ENCODE data around the gene CWC25. TPM values are rescaled to one million over a fixed set of nuclear protein-coding genes. Genes with fewer than 3 reads are reported as not detected.

The CWC25 gene
- total and polyA plus RNA-seq, 2 of the 13 experiments (the other 11 are each of a cell fraction or from before 2014, with no cell fraction given), result 15.6 to 22.7 TPM

GRCh38 chr17:38800237-38800760, 24.8 kb downstream of the CWC25 start (continued):
- TF ChIP-seq TRAFD1 (CRISPR knock-in tag; IDR thresholded peaks at IDR 0.05; ENCODE audit: borderline replicate concordance) (no peak; the same call in 1 of the 2 replicates), NFIC (IDR thresholded peaks at IDR 0.05; ENCODE audit: low read length) (no peak), ZBTB14 (CRISPR knock-in tag; IDR thresholded peaks at IDR 0.05) (no peak), ZNF484 (CRISPR knock-in tag; IDR thresholded peaks at IDR 0.05; ENCODE audit: borderline replicate concordance, low read depth) (no peak), IRF1 (CRISPR knock-in tag; IDR thresholded peaks at IDR 0.05; ENCODE audit: low read depth) (no peak), PBX3 (CRISPR knock-in tag; IDR thresholded peaks at IDR 0.05; ENCODE audit: borderline replicate concordance) (no peak), ATF7-NPFF (CRISPR knock-in tag; IDR thresholded peaks at IDR 0.05; ENCODE audit: low read depth) (no peak), POLR2AphosphoS2 (IDR thresholded peaks at IDR 0.05; ENCODE audit: low read depth, low read length) (no peak; the same call in 1 of the 2 replicates), FOXO4 (CRISPR knock-in tag; conservative IDR thresholded peaks at IDR 0.05) (no peak), ZNF441 (CRISPR knock-in tag; IDR thresholded peaks at IDR 0.05; ENCODE audit: borderline replicate concordance) (0 out of 2 replicates have a peak, but pooled peaks have one; percentile 9), GABPB1 (CRISPR knock-in tag; IDR thresholded peaks at IDR 0.05) (no peak), ZNF597 (CRISPR knock-in tag; IDR thresholded peaks at IDR 0.05) (no peak), ARID4A (CRISPR knock-in tag; IDR thresholded peaks at IDR 0.05; ENCODE audit: borderline replicate concordance) (0 out of 2 replicates have a peak, but pooled peaks have one; percentile 21), CERS6 (CRISPR knock-in tag; IDR thresholded peaks at IDR 0.05) (no peak), ZNF670 (CRISPR knock-in tag; IDR thresholded peaks at IDR 0.05; ENCODE audit: borderline replicate concordance) (peak; percentile 85)

Data from HepG2 (cell line).